Measurements from ENCODE around the gene SLC25A17. TPM values are rescaled to one million over a fixed set of nuclear protein-coding genes. Genes with fewer than 3 reads are reported as not detected.
"Not testable (repeated sequence)": the region's sequence is repeated elsewhere in the genome, so short reads cannot be mapped to it uniquely, and the experiment has no call there.

The SLC25A17 gene, protein sequence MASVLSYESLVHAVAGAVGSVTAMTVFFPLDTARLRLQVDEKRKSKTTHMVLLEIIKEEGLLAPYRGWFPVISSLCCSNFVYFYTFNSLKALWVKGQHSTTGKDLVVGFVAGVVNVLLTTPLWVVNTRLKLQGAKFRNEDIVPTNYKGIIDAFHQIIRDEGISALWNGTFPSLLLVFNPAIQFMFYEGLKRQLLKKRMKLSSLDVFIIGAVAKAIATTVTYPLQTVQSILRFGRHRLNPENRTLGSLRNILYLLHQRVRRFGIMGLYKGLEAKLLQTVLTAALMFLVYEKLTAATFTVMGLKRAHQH
- 29.0 TPM for polyA plus RNA-seq (2013, experiment 1 of 2)
- polyA plus RNA-seq (2013, experiment 2 of 2), result 23.7 TPM

DNA sequence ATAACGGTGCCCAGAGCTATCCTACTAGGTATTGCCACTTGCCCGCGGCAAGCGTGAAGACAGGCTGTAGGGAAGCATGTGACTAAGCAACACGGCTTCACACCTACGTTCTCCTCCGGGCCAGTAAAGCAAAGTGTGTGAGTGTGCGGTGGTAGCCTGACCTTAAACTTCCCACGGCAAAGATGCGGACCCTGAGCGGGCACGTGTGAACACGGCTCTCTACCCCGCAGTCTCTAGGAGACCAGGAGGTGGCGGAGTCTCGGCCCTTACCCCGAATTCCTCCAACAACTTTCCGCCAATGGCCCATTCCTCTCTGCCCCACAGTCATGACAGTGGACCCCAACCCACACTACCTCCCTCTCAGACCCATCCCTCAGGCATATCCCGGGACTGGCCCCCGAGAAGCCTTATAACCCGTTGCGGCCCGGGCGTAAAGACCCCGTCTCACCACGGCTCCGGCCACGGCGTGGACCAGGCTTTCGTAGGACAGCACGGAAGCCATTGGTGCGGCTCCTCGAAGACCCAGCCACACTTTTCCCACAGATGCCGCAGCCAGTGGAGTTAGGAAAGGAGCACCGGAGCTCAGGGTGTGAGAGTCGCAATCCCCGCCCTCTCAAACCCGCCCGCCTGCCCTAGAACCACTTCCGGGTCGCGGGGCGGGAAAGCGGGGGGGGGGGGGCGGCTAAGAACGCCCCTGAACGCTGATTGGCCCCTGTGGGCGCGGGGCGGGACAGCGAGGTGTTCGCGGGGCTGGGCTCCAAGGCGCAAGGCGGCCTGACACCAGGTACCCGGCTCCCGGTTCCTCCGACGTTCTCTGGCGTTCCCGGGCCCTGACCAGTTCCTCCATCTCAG is at the start of gene SLC25A17:
Gene SLC25A17 (minus strand): TSS at position 600 of the 852 bp plus-strand sequence. CDS start 98 bp downstream, at position 502.
- 1% methylated on average over 55 of the region's 61 CpGs for WGBS
- peak within 1 kb of the TSS; percentile 93 for H3K4me3 ChIP-seq (ENCODE audit: low read length)

DNA sequence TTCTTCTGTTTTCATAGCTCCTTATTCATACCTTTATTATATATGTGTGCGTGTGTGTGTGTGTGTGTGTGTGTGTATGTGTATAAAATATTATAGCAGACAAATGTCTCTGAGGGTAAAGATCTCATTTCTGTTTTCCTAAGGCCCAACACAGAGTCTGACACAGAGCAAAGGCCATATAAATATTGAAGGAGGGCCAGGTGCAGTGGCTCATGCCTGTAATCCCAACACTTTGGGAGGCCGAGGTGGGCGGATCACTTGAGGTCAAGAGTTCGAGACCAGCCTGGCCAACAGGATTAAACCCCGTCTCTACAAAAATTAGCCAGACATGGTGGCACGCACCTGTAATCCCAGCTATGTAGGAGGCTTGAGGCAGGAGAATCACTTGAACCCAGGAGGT is 49.2 kb upstream of the SLC25A17 start:
- not testable (repeated sequence) for H3K4me1 ChIP-seq (ENCODE audit: insufficient read depth, low read length); H3K4me3 ChIP-seq (ENCODE audit: low read length); H3K9me3 ChIP-seq (ENCODE audit: insufficient read depth, low read depth, low read length); H3K27me3 ChIP-seq (ENCODE audit: insufficient read depth, low read length); H3K9ac ChIP-seq (ENCODE audit: low read depth, low read length); H3K27ac ChIP-seq (ENCODE audit: low read depth, low read length)
- 97% methylated on average over 5 of the region's 6 CpGs for WGBS
- H3K36me3 ChIP-seq (ENCODE audit: insufficient read depth, low read length), result peaks cover 35% of the 10 kb centered on the region

More for the DNA sequence above, at the start of gene SLC25A17:
- Histone ChIP-seq H3K4me1 (ENCODE audit: insufficient read depth, low read length) (peaks cover 15% of the 10 kb centered on the region; the same call in 1 of the 2 replicates), H3K9ac (ENCODE audit: low read depth, low read length) (peak within 1 kb of the TSS; percentile 83), H3K27me3 (ENCODE audit: insufficient read depth, low read length) (no peaks in the 10 kb centered on the region), H3K9me3 (ENCODE audit: insufficient read depth, low read depth, low read length) (no peaks in the 10 kb centered on the region), H3K36me3 (ENCODE audit: insufficient read depth, low read length) (peaks cover 30% of the 10 kb centered on the region), H3K27ac (ENCODE audit: low read depth, low read length) (peak within 1 kb of the TSS; percentile 85)

DNA sequence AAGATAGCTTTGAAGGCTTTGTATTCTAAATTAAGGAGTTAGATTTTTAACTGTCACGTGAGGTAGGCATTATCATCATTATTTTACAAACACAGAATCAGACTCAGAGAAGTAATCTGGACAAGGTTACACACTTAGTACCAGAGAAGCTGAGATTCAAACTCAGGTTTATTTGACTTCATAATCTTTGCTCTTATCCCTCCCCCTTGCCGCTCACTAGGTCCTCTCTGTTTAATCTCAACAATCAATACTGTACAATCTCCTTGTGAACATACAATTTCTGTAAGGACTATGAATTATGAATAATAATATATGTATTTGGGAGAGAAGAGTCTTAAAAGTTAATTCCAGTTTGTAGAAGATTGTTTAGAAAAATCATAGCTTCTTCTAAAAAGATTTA is 48.0 kb upstream of the SLC25A17 start:
- no peaks in the 10 kb centered on the region for H3K27me3 ChIP-seq (ENCODE audit: insufficient read depth, low read length)
- H3K4me3 ChIP-seq (ENCODE audit: low read length), result no peak overlapping the region
- H3K36me3 ChIP-seq (ENCODE audit: insufficient read depth, low read length), result peaks cover 38% of the 10 kb centered on the region
- no peak overlapping the region for H3K9ac ChIP-seq (ENCODE audit: low read depth, low read length)
- no peaks in the 10 kb centered on the region for H3K9me3 ChIP-seq (ENCODE audit: insufficient read depth, low read depth, low read length)
- WGBS, result 95% methylated on average over 2 of the region's 2 CpGs
- H3K27ac ChIP-seq (ENCODE audit: low read depth, low read length), result no peak overlapping the region
- H3K4me1 ChIP-seq (ENCODE audit: insufficient read depth, low read length), result no peaks in the 10 kb centered on the region

DNA sequence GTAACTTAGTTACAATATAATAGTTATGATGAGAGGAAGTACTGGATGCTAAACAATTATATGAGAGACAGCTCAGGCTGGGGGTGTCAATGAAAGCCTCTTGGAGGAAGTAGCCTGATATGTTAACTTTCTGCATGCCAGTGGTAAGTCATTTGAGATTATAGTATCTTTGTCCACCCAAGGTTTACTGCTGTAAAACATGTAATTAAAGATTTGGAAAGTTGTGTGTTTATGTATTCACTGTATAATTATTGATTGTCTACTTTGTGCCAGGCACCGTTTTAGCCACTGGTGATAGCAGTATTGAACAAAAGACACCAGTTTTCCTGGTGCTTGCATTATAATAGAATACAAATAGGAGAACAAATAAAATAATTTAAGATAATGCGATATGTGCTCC is 43.4 kb upstream of the SLC25A17 start:
- H3K36me3 ChIP-seq (ENCODE audit: insufficient read depth, low read length), result peaks cover 35% of the 10 kb centered on the region
- H3K27ac ChIP-seq (ENCODE audit: low read depth, low read length), result no peak overlapping the region
- H3K27me3 ChIP-seq (ENCODE audit: insufficient read depth, low read length), result no peaks in the 10 kb centered on the region
- no peak overlapping the region for H3K4me3 ChIP-seq (ENCODE audit: low read length)
- H3K9ac ChIP-seq (ENCODE audit: low read depth, low read length), result no peak overlapping the region
- 95% methylated on average over 2 of the region's 2 CpGs for WGBS
- H3K9me3 ChIP-seq (ENCODE audit: insufficient read depth, low read depth, low read length), result no peaks in the 10 kb centered on the region
- 0 out of 2 replicates have a peak, but pooled peaks cover 6% of the 10 kb centered on the region for H3K4me1 ChIP-seq (ENCODE audit: insufficient read depth, low read length)

DNA sequence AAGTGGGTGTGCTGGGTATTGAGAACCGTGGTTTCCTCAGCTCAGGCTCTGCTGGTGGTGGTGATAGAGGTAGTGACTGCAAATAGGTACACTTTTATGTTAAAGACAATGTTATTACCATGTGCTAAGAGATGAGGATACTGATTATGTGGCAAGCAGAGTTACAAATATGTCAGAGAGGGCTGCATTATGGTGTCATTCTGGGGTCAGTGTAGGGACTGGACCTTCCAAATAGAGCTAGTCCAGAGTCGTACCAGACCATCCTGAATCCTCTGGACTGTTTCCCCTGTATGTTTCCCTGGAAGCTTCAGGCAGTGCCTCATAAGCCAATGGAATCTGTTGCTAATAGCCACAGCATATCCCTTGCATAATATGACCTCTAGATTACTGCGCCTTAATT is 42.9 kb upstream of the SLC25A17 start, which contains the start of gene DNAJB7:
Gene DNAJB7 (minus strand): TSS at position 101 of the 400 bp plus-strand sequence. CDS start 119 bp downstream, outside the sequence.
- H3K27me3 ChIP-seq (ENCODE audit: insufficient read depth, low read length), result no peaks in the 10 kb centered on the region
- no peak within 1 kb of the TSS for H3K27ac ChIP-seq (ENCODE audit: low read depth, low read length)
- peaks cover 35% of the 10 kb centered on the region for H3K36me3 ChIP-seq (ENCODE audit: insufficient read depth, low read length)
- H3K9ac ChIP-seq (ENCODE audit: low read depth, low read length), result no peak within 1 kb of the TSS
- WGBS, result 95% methylated on average over 3 of the region's 3 CpGs
- no peaks in the 10 kb centered on the region for H3K9me3 ChIP-seq (ENCODE audit: insufficient read depth, low read depth, low read length)
- H3K4me1 ChIP-seq (ENCODE audit: insufficient read depth, low read length), result 0 out of 2 replicates have a peak, but pooled peaks cover 6% of the 10 kb centered on the region
- H3K4me3 ChIP-seq (ENCODE audit: low read length), result no peak within 1 kb of the TSS

DNA sequence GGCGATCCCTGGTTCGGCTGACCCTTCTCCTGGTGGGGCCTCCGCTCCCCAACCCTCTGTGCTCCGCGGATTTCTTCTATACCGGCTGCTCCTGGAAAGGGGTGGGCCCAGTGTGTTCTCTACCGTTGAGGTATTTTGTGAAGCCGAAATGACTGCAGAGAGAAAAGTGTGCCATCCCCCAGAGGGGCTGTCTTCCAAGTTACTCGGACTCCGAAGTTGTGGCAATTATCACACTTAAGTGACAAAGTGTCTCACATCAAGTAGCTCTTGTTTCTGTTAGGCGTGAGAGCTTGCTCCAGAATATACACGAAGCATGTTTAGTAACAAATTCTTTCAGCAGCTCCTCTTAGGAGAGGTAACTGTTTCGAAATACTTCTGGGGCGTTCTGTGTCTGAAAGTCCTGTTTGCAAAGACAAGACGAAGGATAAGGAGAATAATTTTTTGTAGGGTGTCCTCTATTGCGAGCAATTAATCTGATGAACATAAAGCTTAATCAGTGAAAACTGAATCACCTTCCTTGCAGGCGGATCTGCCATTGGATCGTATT is 38.2 kb upstream of the SLC25A17 start:
- Histone ChIP-seq H3K27ac (ENCODE audit: low read depth, low read length) (peak overlapping the region; percentile 99), H3K27me3 (ENCODE audit: insufficient read depth, low read length) (no peaks in the 10 kb centered on the region), H3K9ac (ENCODE audit: low read depth, low read length) (peak overlapping the region; percentile 99), H3K36me3 (ENCODE audit: insufficient read depth, low read length) (peaks cover 50% of the 10 kb centered on the region), H3K4me3 (ENCODE audit: low read length) (peak overlapping the region; percentile 99), H3K4me1 (ENCODE audit: insufficient read depth, low read length) (peaks cover 29% of the 10 kb centered on the region), H3K9me3 (ENCODE audit: insufficient read depth, low read depth, low read length) (no peaks in the 10 kb centered on the region)
- WGBS, result 12% methylated on average over 18 of the region's 18 CpGs

DNA sequence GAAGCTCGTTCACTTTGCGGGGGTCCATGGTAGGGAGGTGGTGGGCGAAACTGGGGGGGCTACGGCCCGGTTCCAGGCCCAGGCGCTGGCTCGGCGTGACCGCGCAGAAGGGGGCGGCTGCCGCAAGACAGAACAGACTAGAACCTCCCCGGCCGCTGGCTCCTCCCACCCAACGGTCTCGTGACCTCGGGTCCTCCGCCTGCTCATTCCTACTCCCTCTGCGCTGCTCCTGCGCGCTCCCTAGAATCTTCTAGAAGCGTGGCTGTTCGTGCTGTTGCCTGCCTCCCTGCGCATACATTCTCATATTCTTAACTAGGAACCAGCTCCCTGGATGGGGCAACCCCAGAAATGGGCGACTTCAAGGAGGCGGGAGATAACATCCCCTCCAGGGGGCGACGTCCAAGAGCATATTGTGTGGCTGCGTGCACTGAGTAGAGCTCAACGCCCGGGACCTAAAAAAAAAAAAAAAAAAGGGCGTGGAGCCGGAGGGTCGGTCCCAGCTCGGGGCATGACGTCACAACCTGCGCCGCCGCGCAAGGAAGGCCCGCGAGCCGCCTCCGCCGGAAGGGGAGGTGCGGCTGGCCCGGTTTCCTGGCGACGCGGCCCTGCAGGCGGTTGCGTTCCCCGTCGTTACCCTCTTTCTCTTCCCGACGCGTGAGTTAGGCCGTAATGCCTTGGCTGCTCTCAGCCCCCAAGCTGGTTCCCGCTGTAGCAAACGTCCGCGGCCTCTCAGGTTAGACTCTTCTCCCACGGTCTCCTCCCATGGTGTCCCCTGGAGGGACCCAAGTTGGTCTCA is 37.6 kb upstream of the SLC25A17 start, which contains the start of the genes ST13 and XPNPEP3:
Gene ST13 (minus strand): TSS at position 127 of the 796 bp plus-strand sequence. CDS start 99 bp downstream, at position 28.
Gene XPNPEP3 (plus strand): TSS at position 636 of the 796 bp plus-strand sequence. CDS start 34 bp downstream, at position 670.
- H3K27me3 ChIP-seq (ENCODE audit: insufficient read depth, low read length), result no peaks in the 10 kb centered on the region
- peak within 1 kb of the TSS; percentile 99 for H3K9ac ChIP-seq (ENCODE audit: low read depth, low read length)
- peaks cover 47% of the 10 kb centered on the region for H3K36me3 ChIP-seq (ENCODE audit: insufficient read depth, low read length)
- peak within 1 kb of the TSS; percentile 99 for H3K27ac ChIP-seq (ENCODE audit: low read depth, low read length)
- peaks cover 29% of the 10 kb centered on the region for H3K4me1 ChIP-seq (ENCODE audit: insufficient read depth, low read length)
- H3K9me3 ChIP-seq (ENCODE audit: insufficient read depth, low read depth, low read length), result no peaks in the 10 kb centered on the region
- under 1% methylated on average over 63 of the region's 63 CpGs for WGBS
- H3K4me3 ChIP-seq (ENCODE audit: low read length), result peak within 1 kb of the TSS; percentile 99

DNA sequence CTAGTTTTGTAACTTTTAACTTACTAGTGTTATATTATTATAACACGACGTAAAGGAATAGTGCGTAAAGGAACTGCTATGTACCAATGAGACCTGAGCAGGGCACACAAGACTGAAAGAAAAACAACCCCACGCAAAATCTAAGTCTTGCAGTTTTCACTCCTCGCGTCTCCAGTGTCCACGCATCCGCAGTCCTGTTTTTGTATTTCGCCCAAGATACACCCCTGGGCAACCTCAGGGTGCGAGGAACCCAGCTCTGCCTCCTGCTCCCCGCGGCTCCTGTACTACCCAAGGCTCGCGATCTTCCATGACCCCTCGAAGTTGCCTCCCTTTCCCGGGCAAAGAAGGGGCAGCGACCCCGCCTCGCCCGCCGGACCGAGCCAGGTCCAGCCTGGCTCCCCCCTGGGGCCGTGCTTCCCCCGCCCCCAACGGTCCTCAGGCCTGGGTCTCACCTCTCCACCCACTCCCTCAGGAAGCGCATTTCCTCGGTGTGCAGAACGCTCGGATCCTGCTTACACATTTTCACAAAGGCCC is 36.9 kb upstream of the SLC25A17 start:
- under 1% methylated on average over 24 of the region's 29 CpGs for WGBS
- Histone ChIP-seq H3K4me1 (ENCODE audit: insufficient read depth, low read length) (peaks cover 29% of the 10 kb centered on the region), H3K9me3 (ENCODE audit: insufficient read depth, low read depth, low read length) (no peaks in the 10 kb centered on the region), H3K9ac (ENCODE audit: low read depth, low read length) (peak overlapping the region; percentile 99), H3K27me3 (ENCODE audit: insufficient read depth, low read length) (no peaks in the 10 kb centered on the region), H3K4me3 (ENCODE audit: low read length) (peak overlapping the region; percentile 99), H3K36me3 (ENCODE audit: insufficient read depth, low read length) (peaks cover 45% of the 10 kb centered on the region), H3K27ac (ENCODE audit: low read depth, low read length) (peak overlapping the region; percentile 99)

DNA sequence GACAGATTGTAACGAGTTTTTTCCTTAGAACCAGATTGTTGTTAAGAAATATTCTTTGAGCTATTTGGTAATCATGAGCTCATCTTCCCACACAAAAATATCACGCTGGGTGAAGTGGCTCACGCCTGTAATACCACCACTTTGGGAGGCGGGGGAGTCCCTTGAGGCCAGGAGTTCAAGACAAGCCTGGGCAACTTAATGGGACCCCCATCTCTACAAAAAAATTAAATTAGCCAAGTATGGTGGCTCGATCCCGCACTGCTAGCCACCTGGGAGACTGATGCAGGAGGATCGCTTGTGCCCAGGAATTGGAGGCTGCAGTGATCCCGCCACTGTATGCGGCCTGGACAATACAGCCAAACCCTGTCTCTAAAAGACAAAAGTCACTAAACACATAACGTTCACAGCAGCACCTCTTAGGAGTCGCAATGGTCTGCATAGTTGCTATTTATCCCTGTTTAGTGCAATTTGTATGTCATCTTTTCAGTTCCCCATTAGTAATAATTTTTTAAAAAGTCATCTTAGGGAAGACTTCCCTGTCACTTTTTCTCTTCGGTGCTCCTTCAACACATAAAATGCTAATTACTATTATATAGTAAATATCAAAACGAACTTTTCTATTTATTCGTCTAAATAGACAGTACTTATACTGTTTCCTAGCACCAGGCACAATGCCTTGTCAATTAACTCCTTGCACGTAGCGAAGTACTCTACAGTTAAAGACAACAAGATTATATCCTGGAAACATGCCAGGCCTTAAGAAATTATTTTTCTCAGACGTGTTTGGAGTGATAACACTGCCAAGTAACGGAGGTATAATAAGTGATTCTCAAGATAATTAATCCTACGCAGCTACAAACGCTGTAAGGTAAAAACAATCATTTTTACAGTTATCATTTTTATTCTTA is 36.2 kb upstream of the SLC25A17 start:
- H3K27ac ChIP-seq (ENCODE audit: low read depth, low read length), result peak overlapping the region; percentile 99; the same call in 1 of the 2 replicates
- H3K36me3 ChIP-seq (ENCODE audit: insufficient read depth, low read length), result peaks cover 45% of the 10 kb centered on the region

More for the DNA sequence above, 36.2 kb upstream of the SLC25A17 start:
- Histone ChIP-seq H3K4me3 (ENCODE audit: low read length) (peak overlapping the region; percentile 99), H3K4me1 (ENCODE audit: insufficient read depth, low read length) (peaks cover 29% of the 10 kb centered on the region), H3K9ac (ENCODE audit: low read depth, low read length) (peak overlapping the region; percentile 99), H3K9me3 (ENCODE audit: insufficient read depth, low read depth, low read length) (no peaks in the 10 kb centered on the region), H3K27me3 (ENCODE audit: insufficient read depth, low read length) (no peaks in the 10 kb centered on the region)
- WGBS, result 53% methylated on average over 15 of the region's 20 CpGs
